Breast epithelium (tissue), 3 donors: ENCODE data around the gene MNX1.

Experiments
- CTCF ChIP-seq, 3 donors: fragments of 450-650 bp; IDR thresholded peaks; one replicate each; pipeline ENCODE4 v1.5.1; 2016 to 2017; ENCODE audit warnings: antibody characterized with exemption in 3 of 3, mild to moderate bottlenecking in 3 of 3, moderate library complexity in 3 of 3
- POLR2A ChIP-seq: fragments of 450-650 bp; IDR thresholded peaks from one replicate; pipeline ENCODE4 v1.6.1; 2016; ENCODE audit warnings: antibody characterized with exemption, mild to moderate bottlenecking, moderate library complexity
- POLR2AphosphoS5 ChIP-seq, 3 donors: sonication (generic); formaldehyde crosslinking; IDR thresholded peaks; one replicate each; pipeline ENCODE4 v1.6.1; 2017; ENCODE audit warnings: antibody characterized with exemption in 3 of 3

GRCh38 chr7:157012113-157012547 is 1.7 kb upstream of the MNX1 start:
- TF ChIP-seq POLR2A (no peak), CTCF (IDR thresholded peaks at IDR 0.05) (no peak), POLR2AphosphoS5 (IDR thresholded peaks at IDR 0.05) (no peak)
